Progenitor cell of endocrine pancreas (in vitro differentiated cells): ENCODE results near the gene NDST1. TPM values are rescaled to one million over a fixed set of nuclear protein-coding genes. Genes with fewer than 3 reads are reported as not detected.

Experiments used
- DNase-seq: peaks from one replicate; pipeline ENCODE4 v3.0.0; 2021; ENCODE audit warnings: low spot score; ENCODE audit not compliant: unreplicated experiment
- H3K27ac Mint-ChIP-seq: 2 replicates; pipeline ENCODE4 v1.8.0; 2021; ENCODE audit warnings: mild to moderate bottlenecking, moderate library complexity, mixed read lengths
- H3K27me3 Mint-ChIP-seq: 2 replicates; pipeline ENCODE4 v1.8.0; 2021; ENCODE audit warnings: mixed read lengths
- H3K36me3 Mint-ChIP-seq: 2 replicates; pipeline ENCODE4 v1.8.0; 2022; ENCODE audit warnings: mixed read lengths; ENCODE audit not compliant: insufficient read depth
- H3K4me1 Mint-ChIP-seq: 2 replicates; pipeline ENCODE4 v1.8.0; 2021; ENCODE audit warnings: low read depth, mixed read lengths
- H3K4me3 Mint-ChIP-seq: 2 replicates; pipeline ENCODE4 v1.8.0; 2021; ENCODE audit warnings: low read depth, mild to moderate bottlenecking, moderate library complexity, mixed read lengths
- H3K9me3 Mint-ChIP-seq: 2 replicates; pipeline ENCODE4 v1.8.0; 2021; ENCODE audit warnings: low read depth, mixed read lengths
- CTCF ChIP-seq: fragments of 200-600 bp; sonication (generic); IDR thresholded peaks from one replicate; pipeline ENCODE4 v1.5.0; 2021; ENCODE audit warnings: antibody characterized with exemption, mild to moderate bottlenecking; ENCODE audit not compliant: unreplicated experiment
- total RNA-seq: library from RNA; stranded (reverse); gene quantifications from 2 replicates; pipeline ENCODE4 v1.2.1, GENCODE V29; 2021

Gene NDST1
- total RNA-seq, 1 donor from 2014 or later, result 169 TPM

DNA sequence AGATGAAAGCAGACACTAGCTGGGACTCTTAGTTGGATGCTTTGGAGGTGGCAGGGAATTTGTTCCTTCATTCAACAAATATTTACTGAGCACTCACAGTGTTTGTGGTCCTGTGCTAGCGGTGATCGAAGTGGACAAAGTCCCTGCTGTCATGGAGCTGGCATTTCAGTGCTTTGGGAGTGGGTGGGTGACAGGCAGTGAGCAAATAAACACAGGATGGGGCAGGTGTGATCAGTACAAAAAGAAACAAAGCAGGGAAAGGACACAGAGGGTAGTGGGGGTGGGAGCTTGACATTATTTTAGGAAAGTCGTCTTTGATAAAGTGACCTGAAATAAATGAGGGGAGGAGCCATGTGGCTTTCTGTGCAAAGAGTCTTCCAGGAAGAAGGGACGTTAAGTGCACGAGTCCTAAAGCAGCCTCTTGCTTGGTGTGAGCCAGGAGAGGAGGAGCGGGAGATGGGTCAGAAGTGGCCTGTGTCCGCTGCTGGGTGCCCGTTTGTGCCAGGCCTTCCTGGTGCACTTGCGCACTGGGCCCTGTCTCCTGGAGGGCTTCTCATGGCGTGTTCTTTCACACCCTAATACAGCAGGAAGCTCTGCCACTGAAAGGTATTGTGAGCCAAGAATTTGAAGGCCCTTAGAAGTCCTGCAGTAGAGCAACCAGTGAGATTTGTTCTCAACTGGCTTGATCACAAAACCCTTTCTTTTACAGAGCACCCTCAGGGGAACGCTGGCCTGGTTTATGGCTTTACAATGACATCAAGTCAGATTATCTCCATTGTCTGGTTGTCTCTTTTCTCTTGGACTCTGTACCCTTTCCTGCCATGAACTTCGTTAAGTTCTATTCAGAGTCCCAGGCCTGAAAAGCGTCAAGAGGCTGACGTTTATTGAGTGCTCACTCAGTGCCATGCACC is 14.8 kb downstream of the NDST1 start:
- H3K27me3 Mint-ChIP-seq, result no peaks in the 10 kb centered on the region
- H3K4me3 Mint-ChIP-seq, result peak overlapping the region; percentile 42
- H3K4me1 Mint-ChIP-seq, result peaks cover 47% of the 10 kb centered on the region
- H3K27ac Mint-ChIP-seq, result peak overlapping the region; percentile 92
- peaks cover 10% of the 10 kb centered on the region for H3K36me3 Mint-ChIP-seq
- no peak for TF ChIP-seq CTCF
- no peak for DNase-seq
- H3K9me3 Mint-ChIP-seq, result no peaks in the 10 kb centered on the region

DNA sequence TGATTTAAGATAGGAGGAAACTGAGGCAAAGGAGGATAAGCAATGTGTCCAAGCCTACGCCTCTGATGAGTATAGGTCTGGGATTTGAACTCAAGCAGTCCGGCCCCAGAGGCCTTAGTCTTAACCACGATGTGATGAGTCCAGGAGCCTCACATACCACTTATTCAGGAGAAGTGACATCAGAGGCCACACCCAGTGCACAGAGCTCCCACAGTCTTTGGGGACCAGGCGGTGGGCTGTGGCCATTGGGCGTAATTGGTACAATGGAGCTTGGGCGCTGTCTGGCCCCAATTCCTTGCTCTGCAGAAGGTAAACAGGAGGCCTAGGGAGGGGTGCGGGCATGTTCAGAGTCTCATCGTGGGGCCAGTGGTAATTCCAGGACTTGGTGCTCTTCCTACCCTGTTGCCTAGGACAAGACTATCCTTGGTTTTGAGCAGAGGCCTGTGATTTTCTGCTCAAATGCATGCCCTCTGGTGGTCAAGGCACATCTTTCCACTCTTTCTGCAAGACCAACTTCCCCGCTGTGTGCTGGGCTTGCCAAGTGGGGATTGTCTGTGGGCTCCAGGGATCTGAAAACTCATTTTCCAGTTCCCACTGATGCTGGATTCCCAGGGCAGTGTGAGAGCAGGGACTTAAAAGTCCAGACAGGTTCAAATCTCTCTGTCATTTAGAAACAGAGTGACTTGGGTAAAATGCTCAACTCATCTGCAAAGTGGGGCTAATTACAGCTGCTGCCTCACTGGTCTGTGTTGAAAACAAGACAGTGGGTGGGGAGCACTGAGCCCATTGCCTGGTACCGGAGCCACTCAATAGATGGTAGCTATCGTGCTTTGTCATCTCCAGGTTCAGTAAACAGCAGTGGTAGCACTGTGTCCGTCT is 15.8 kb downstream of the NDST1 start:
- peak overlapping the region; percentile 92 for H3K27ac Mint-ChIP-seq
- peak; percentile 63 for TF ChIP-seq CTCF
- no peak for DNase-seq
- H3K4me3 Mint-ChIP-seq, result peak overlapping the region; percentile 42
- H3K9me3 Mint-ChIP-seq, result no peaks in the 10 kb centered on the region
- H3K27me3 Mint-ChIP-seq, result no peaks in the 10 kb centered on the region
- H3K4me1 Mint-ChIP-seq, result peaks cover 38% of the 10 kb centered on the region
- H3K36me3 Mint-ChIP-seq, result peaks cover 10% of the 10 kb centered on the region

- Mint-ChIP-seq H3K36me3 (peaks cover 6% of the 10 kb centered on the region), H3K27me3 (no peaks in the 10 kb centered on the region), H3K4me3 (no peak overlapping the region), H3K4me1 (peaks cover 28% of the 10 kb centered on the region), H3K9me3 (no peaks in the 10 kb centered on the region), H3K27ac (no peak overlapping the region)
- no peak for TF ChIP-seq CTCF
- DNase-seq, result no peak
Measured at GRCh38 chr5:150525163-150525562, 17.2 kb downstream of the NDST1 start.

DNA sequence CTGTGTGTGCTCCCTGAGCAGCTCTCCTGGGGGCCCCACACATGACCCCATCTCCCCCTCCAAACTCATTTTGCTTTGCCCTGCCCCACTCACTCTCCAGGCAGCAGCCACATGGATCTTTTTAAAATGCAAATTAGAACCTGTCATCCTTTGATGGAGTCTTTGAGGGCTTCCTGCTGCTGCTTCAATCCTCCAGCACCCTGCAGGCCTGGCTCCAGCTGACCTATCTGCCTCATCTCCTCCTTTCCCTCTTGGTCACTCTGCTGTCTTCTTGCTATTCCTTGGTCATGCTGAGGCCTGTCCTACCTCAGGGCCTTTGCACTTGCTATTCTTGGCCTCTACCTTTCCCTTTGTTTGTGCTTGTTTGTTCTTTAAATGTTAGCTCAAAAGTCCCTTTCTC is 17.9 kb downstream of the NDST1 start:
- Mint-ChIP-seq H3K9me3 (no peaks in the 10 kb centered on the region), H3K4me3 (no peak overlapping the region), H3K36me3 (peaks cover 6% of the 10 kb centered on the region), H3K27ac (peak overlapping the region; percentile 63), H3K4me1 (peaks cover 26% of the 10 kb centered on the region), H3K27me3 (no peaks in the 10 kb centered on the region)
- DNase-seq, result no peak
- no peak for TF ChIP-seq CTCF

DNA sequence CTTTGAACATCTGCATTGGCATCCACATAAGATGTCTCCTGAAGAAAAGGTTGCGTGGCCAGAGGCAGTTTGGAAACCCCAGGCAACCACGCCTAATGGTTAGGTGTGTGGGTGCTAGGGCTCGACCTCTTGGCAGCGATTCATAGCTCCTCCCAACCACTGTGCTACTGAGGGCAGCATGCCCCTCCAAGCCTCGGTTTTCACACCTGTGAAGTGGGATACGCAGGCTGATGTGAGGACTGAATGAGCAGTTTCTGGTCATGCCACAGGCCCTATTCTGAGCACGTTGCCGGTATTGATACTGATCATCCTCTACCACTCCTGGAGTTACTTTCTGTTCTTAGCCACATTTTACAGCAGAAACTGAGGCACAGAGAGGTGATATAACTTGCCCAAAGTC is 19.1 kb downstream of the NDST1 start:
- no peaks in the 10 kb centered on the region for H3K9me3 Mint-ChIP-seq
- no peak overlapping the region for H3K27ac Mint-ChIP-seq
- peaks cover 8% of the 10 kb centered on the region for H3K36me3 Mint-ChIP-seq
- no peak for TF ChIP-seq CTCF
- H3K4me1 Mint-ChIP-seq, result peaks cover 21% of the 10 kb centered on the region
- DNase-seq, result no peak
- no peaks in the 10 kb centered on the region for H3K27me3 Mint-ChIP-seq
- H3K4me3 Mint-ChIP-seq, result no peak overlapping the region
